HG02884 (cell line): Measurements from ENCODE around the gene PHOX2B.
"Not testable (repeated sequence)": the region's sequence is repeated elsewhere in the genome, so short reads cannot be mapped to it uniquely, and the experiment has no call there.

ENCODE experiments used
- ATAC-seq: cut with Tn5 transposase; IDR thresholded peaks from one replicate; pipeline ENCODE4 v1.9.1; 2021; ENCODE audit warnings: mild to moderate bottlenecking, moderate library complexity; ENCODE audit not compliant: unreplicated experiment

PHOX2B gene

GRCh38 chr4:41749631-41750039 lies 1.1 kb upstream of the PHOX2B start:
- no peak for ATAC-seq

GRCh38 chr4:41748074-41748570 lies 403 bp downstream of the PHOX2B start:
- no peak for ATAC-seq

GRCh38 chr4:41747230-41748055 lies 1.1 kb downstream of the PHOX2B start:
- no peak for ATAC-seq

GRCh38 chr4:41746440-41747229 lies 1.9 kb downstream of the PHOX2B start:
- ATAC-seq, result no peak

- no peak for ATAC-seq
Observed at GRCh38 chr4:41746025-41746439, 2.5 kb downstream of the PHOX2B start.

- no peak for ATAC-seq
Observed at GRCh38 chr4:41745292-41746024, 3.1 kb downstream of the PHOX2B start.

- no peak for ATAC-seq
Observed at GRCh38 chr4:41744572-41745291, 3.8 kb downstream of the PHOX2B start.

GRCh38 chr4:41741354-41741753 lies 7.2 kb downstream of the PHOX2B start:
- no peak for ATAC-seq

- ATAC-seq, result not testable (repeated sequence)
Observed at GRCh38 chr4:41737491-41737890, 11.0 kb downstream of the PHOX2B start.

- ATAC-seq, result no peak
Observed at GRCh38 chr4:41734371-41734770, 14.2 kb downstream of the PHOX2B start.

GRCh38 chr4:41731569-41732126 lies 16.9 kb downstream of the PHOX2B start:
- no peak for ATAC-seq

- no peak for ATAC-seq
Observed at GRCh38 chr4:41728573-41728913, 20.0 kb downstream of the PHOX2B start.

GRCh38 chr4:41727861-41728572 lies 20.5 kb downstream of the PHOX2B start:
- no peak for ATAC-seq

- ATAC-seq, result no peak
Observed at GRCh38 chr4:41725254-41725653, 23.3 kb downstream of the PHOX2B start.

- ATAC-seq, result no peak
Observed at GRCh38 chr4:41723286-41723685, 25.2 kb downstream of the PHOX2B start.

GRCh38 chr4:41722181-41722580 lies 26.3 kb downstream of the PHOX2B start:
- no peak for ATAC-seq

- ATAC-seq, result no peak
Observed at GRCh38 chr4:41719417-41719816, 29.1 kb downstream of the PHOX2B start.

GRCh38 chr4:41718907-41719306 lies 29.6 kb downstream of the PHOX2B start:
- no peak for ATAC-seq

GRCh38 chr4:41715155-41715554 lies 33.4 kb downstream of the PHOX2B start:
- no peak for ATAC-seq
